ENCODE results near the gene TSSK6.

Gene TSSK6

DNA sequence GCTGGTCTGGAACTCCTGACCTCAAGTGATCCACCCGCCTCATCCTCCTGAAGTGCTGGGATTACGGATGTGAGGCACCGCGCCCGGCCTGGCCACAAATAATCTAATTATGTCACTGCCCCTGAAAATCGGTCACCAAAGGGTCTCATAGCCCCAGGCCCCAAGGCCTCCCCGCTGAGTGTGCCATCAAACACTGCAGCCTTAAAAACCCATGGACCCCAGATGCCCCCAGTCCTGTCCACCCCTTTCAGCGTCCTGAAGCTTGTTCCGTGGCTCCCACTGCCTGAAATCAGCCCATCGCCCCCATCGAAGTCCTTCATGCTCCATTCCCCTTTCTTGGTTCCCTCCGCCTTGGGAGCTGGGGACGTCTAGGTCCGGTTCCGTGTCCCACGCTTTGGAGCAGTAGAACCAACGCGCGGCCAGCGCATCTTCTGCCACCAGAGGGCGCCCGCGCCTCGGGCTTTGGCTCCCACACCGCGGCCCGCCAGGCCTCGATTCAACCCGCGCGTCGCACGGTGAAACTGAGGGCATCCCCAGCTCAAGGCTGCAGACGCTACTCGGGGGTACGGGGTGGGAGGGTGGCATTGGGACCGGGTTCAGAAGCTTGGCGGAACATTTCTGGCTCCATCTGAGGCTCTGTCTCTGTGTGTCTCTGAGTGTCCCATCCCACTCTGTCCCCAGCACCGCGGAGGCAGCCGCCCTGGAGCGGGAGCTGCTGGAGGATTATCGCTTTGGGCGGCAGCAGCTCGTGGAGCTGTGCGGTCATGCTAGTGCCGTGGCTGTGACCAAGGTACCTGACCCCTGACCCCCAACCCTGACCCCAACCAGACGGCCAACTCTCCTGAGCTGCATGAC, 16.8 kb upstream of the TSSK6 start:
- peak; percentile 70 to 91 (median 81) for DNase-seq (ENCODE audit: low read depth in 4 of 4, low spot score in 1 of 4)

DNA sequence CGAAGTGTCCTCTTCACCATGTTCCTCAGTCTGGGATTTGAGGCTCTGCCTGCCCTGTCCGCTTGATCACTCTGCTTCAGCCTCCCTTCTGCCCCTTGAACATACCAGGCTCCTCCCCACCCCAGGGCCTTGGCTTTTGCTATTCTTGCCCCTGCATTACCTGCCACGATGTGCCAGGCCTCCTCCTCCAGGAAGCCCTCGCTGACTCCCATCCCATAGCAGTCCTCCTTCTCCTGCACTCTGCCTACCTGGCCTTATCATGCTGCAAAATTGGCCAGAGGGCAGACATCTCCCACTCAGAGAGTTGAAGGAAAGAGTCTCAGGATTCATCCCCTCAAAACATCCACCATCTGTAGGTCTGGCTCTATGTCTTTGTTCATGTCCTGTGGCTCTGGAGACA, 15.5 kb upstream of the TSSK6 start:
- no peak for DNase-seq (ENCODE audit: low read depth in 4 of 4, low spot score in 1 of 4)

DNA sequence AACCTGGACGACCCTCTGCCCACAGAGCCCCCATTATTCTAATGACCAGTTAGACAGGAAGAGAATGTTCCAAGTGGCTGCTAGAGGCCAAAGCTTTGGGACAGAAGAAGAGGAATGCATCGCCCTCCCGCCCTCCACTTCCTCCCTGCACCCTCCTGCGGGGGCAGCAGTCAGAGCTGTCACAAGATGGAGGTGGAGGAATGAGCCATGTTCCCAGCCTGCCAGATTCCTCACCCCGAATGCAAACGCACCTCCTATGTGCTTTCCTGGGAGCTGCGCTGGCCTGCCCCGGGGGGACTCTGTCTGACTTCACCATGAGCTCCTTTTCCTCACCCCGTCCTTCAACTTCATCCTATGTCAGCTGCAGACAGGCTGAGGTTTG, 15.1 kb upstream of the TSSK6 start:
- no peak for DNase-seq (ENCODE audit: low read depth in 4 of 4, low spot score in 1 of 4)

DNA sequence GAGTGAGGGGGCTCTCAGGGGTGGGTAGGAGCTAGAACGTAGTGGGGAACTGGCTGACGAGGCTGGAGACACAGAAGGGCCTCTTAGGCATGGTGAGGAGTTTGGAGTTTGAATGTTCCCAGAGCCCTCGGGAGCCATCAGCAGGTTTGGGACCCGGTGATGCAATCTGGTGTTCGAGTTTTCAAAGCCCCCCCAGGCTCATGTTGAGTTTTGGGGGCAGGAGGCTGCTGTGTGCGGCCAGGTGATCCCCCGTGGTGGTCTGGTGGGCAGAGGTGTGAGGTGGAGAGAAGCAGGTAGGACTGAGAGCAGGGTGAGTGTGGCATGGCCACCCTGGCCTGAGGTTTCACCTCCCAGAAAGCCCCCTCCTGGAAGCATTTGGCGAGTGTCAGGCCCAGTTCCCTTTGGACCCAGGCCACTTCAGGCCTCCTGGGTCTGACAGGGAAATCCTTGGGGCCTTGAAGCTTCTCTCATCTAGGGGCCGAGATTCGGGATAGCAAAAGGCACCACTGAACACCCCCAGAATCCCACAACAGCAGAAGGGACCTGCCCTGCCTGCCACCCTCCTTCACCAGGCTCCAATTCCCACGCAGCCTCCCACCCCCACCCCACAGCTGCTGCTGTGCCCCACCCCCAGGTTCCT, 14.6 kb upstream of the TSSK6 start:
- no peak for DNase-seq (ENCODE audit: low read depth in 4 of 4, low spot score in 1 of 4)

DNA sequence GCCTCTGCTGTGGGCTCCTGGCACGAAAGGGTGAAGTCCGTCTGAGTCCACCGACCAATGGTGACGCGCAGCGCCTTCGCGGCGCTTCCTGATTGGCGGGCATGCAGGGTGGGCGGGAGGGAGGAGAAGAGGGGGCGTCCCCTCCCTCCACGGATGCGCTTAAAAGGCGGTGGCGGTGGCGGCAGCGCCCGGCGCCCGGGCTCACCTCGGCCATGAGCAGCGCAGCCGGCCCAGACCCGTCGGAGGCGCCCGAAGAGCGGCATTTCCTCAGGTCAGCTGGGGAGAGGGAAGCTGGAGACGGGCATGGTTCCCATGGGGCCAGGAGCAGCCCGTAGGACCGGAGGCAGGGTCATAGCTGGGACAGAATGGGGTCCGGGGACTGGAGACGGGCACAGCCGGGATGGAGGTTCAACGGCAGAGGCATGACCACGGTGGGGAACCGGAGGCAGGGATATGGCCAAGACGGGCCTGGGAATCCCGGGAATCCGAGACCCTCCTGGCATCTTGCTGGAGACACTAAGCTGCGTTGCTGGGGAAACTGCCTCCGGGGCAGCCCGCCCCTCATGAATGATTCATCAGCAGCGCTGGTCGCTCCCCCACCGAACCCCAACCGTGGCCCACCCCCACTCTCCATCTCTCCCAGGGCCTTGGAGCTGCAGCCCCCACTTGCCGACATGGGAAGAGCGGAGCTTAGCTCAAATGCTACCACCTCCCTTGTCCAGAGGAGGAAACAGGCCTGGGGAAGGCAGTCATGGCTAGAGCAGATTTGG, 13.6 kb upstream of the TSSK6 start, which contains the start of gene YJEFN3:
Gene YJEFN3 (plus strand): TSS at position 191 of the 770 bp plus-strand sequence. CDS start 22 bp downstream, at position 213.
- no peak for DNase-seq (ENCODE audit: low read depth in 4 of 4, low spot score in 1 of 4)

DNA sequence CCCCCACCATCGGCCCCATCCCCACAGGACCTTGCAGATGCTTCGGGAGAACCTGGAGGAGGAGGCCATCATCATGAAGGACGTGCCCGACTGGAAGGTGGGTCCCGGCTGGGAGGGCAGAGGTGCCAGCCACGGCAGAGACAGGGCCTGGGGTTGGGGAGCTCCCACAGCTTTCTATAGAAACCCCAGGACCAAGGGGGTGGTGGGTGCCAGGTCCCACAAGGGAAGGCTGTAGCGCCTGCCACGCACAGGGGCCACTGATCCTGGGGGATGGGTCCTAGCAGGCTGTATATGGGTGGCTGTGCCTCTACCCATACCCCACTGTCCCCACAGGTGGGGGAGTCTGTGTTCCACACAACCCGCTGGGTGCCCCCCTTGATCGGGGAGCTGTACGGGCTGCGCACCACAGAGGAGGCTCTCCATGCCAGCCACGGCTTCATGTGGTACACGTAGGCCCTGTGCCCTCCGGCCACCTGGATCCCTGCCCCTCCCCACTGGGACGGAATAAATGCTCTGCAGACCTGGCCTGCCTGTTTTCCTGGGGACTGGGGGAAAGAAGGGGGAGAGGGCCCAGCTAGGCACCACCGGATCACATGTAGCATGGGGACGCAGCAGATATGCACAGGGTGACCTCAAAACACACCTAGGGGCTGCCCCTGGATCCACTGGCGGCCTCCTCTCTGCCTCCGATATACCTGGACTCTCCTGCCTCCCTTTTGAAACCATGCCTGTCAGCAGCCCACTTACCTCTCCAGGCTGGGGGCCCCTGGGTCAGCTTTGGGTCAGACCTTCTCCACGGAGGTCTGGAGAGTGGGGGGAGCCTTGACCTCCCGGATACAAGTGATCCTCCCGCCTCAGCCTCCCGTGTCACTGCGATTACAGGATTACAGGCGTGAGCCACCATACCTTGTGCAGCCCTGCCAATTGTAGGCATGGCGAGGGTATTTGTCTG, 12.6 kb upstream of the TSSK6 start:
- DNase-seq (ENCODE audit: low read depth in 4 of 4, low spot score in 1 of 4): no peak

DNA sequence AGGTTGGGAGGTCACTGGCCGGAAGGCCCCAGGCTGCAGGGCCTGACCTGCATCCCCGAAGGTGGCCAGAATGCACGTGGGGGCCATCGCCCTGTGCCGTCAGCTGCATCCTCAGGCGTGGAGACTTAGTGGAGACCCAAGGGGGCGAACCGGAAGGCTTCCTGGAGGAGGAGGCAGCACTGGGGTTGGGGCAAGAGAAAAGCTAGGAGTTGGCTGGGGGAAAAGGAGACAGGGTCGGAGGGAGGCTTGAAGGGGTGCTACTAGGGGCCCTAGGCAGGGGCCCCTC, 12.0 kb upstream of the TSSK6 start:
- DNase-seq (ENCODE audit: low read depth in 4 of 4, low spot score in 1 of 4): no peak

DNA sequence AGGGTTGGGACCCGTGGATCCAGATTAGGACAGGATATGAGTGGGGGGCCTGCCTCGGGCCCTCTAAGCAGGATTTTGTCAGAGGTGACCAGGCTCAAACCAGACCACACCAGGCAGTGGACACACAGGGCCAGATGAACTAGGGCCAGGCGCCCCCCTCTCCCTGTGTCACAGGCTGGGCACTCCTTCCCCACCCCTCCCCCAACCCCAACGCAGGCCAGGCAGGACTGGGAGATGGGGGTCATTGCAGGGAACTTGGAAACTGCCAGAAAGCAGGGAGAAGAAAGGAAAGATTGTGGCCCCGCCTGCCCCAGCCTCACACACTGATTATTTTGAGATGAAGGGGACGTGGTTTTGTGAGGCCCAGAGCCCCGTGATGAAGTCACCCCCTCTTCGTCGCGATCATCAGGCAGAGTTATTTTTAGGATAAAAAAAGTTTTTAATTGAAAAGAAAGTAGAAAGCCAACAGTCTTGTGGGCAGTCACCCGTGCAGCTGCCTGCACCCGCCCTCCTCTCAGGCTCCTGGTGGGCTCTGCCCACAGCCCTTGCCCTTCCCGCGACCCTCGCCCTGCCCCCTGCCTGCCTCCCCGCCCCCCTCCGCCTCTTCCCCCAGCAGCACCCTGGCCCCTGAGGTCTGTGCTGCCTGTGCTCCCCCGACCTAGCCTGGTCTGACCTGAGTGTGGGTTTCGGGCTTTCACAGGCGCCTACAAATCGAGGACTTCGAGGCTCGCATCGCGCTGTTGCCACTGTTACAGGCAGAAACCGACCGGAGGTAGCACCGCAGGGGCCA, 11.4 kb upstream of the TSSK6 start:
- DNase-seq (ENCODE audit: low read depth in 4 of 4, low spot score in 1 of 4): no peak

DNA sequence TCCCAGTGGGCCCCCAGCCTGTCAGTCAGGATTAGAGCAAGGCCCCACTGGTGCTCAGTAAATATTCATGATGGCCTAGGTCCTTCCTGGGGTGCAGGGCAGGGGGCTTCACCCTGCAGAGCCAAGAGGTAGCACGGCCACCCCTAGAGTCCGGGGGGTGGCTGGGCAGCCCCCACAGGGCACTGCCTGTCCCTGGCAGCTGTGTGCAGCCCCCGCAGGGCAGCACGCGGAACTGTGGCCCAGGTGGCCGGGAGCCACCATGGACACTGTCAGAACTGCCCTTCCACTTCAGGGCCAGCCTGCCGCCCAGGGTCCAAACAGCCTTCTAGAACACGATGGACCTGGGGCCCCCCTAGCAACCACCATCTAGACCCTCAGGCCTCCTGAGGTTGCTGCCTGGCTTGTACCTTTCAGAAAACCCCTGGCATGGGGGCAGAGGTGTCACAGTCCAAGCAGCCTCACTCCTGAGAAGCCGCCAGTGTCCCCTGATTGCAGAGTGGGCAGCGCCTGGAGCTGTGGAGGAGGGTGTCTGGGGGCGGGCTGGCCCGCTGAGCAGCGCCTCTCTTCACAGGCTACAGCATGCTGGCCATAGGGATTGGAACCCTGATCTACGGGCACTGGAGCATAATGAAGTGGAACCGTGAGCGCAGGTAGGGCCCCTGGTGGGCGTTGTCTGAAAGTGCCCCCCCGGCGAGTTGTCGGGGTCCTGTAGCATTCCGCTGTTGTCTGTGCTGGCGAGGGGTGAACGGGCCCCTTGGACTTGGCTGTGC, 10.4 kb upstream of the TSSK6 start:
- DNase-seq (ENCODE audit: low read depth in 4 of 4, low spot score in 1 of 4): no peak

DNA sequence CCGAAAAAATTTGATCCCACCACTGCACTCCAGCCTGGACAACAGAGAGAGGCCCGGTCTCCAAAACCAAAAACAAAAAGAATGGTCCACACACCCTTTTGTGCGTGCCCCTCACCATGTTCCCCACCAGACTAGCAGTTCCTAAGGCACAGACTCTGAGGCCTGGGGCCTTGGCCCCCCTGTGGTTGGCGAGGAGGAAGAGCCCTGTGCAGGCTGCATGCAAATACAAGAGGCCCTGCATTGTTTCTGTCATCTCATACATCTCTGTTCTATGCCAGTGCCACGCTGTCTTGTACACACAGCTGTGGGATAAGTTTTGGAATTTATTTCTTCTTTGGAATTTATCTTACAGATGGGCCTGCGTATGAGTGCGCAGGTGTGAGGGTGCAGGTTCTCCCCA, 8.7 kb upstream of the TSSK6 start:
- DNase-seq (ENCODE audit: low read depth in 4 of 4, low spot score in 1 of 4): no peak

DNA sequence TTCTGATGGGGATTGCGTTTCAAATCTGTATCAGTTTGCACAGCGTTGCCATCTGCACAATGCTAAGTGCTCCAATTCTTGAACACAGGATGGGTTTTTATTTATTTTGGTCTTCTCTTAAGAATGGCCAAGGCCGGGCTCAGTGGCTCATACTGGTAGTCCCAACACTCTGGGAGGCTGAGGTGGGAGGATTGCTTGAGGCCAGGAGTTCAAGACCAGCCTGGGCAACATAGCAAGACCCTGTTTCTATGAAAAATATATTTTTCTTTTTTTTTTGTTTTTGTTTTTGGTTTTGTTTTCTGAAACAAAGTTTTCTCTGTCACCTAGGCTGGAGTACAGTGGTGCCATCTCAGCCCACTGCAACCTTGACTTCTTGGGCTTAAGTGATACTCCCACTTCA, 7.8 kb upstream of the TSSK6 start:
- DNase-seq (ENCODE audit: low read depth in 4 of 4, low spot score in 1 of 4): no peak

DNA sequence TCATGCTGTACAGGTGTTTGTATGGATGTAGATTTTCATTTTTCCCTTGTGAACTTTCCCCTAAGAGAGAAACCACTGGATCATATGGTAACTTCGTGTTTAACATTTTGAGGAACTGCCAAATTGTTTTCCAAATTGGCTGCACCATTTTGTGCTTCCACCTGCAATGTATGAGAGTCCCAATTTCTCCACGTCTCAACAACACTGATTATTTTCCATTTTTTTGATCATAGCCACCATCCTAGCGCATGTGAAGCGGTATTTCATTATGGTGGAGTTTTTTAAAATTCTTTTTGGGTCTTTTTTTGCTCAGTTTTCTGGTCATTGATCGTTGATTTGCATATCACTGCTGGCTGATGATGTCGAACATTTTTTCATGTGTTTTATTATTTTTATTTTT, 5.6 kb upstream of the TSSK6 start:
- DNase-seq (ENCODE audit: low read depth in 4 of 4, low spot score in 1 of 4): no peak

DNA sequence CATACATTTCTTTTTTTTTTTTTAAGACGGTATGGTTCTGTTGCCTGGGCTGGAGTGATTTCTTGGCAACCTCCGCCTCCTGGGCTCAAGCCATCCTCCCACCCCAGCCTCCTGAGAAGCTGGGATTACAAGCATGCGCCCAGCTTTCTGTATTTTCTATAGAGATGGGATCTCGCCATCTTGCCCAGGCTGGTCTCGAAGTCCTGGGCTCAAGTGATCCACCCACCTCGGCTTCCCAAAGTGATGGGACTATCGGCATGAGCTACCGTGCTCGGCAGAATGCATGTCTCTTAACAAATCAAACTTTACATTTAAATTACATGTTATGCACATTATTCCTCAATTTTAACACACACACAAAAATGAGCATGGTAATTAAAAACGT, 1.9 kb upstream of the TSSK6 start:
- no peak for DNase-seq (ENCODE audit: low read depth in 4 of 4, low spot score in 1 of 4)

DNA sequence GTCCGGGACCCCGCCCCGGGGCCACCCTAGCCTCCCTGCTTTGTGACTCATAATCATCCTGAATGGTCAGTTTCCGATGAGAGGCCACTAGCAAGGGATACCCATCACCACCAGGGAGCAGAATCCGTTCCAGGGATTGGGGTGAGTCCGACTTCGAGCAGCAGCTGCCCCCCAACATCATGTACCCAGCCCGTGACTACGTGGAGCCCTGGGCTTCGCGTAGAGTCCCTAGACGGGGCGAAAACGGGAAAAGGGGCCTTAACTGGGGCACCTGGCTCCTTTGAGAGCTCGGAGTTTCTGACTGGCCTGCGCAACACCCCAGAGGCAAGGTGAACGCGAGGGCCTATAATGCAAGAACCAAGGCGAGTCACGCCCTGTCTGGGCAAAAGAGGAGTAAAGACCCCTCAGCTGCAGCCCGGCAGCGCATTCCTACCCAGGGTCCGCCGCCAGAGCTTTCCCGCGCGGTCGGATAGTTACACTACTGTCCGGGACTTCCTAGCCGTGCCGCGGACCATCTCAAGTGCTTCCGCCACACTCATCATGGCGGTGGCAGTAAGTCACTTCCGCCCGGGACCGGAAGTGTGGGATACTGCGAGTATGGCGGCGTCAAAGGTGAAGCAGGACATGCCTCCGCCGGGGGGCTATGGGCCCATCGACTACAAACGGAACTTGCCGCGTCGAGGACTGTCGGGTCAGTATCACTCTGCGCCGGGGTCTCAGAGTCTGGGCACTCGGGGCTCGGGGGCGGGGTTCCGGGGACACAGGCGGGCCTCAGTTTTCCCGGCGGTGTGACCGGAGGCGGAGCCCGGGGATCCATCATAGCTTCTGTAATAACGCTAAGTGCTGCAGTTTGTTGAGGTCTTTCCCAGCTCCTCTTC, 533 bp upstream of the TSSK6 start, which contains the start of gene NDUFA13:
Gene NDUFA13 (plus strand): TSS at position 584 of the 878 bp plus-strand sequence. CDS start 14 bp downstream, at position 598.
- DNase-seq (ENCODE audit: low read depth in 4 of 4, low spot score in 1 of 4): peak; percentile 81 to 95 (median 86)

DNA sequence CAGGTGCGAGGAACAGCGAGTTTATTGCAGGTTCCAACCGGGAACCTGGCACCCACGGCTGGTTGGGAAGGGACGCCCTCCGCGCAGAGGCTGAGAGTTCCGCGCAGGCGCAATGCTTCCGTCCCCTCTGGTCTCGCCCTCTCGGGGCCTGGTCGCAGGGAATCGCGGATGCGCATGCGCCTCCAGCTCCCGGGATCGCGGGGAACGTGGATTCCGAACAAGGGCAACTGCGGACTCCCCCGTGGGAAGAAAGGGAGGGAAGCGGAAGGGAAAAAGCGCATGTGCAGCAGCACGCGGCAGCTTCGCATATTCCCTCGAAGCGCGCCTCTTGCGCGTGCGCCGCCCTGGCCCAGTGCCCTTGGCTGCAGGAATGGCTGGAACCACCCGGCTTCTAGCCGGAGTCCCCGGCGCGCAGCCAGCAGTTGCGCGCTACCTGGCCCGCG, 1.1 kb downstream of the TSSK6 start:
- no peak for DNase-seq (ENCODE audit: low read depth in 4 of 4, low spot score in 1 of 4)

DNA sequence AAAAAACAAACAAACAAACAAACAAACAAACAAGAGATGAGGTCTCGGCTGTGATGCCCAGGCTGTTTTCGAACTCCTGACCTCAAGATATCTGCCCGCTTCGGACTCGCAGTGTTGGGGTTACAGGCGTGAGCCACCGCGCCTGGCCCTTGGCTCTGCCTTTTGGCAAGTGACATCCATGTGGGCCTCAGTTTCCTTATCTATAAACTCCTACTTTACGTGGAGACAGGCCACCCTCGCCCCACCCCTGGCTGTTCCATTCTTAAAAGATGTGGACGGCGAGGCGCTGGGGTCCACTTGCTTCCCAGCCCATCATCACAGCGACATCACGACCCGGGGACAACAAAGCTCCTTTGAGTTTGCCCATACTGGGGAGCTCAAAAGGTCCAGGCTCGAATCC, 1.7 kb downstream of the TSSK6 start:
- DNase-seq (ENCODE audit: low read depth in 4 of 4, low spot score in 1 of 4): no peak

DNA sequence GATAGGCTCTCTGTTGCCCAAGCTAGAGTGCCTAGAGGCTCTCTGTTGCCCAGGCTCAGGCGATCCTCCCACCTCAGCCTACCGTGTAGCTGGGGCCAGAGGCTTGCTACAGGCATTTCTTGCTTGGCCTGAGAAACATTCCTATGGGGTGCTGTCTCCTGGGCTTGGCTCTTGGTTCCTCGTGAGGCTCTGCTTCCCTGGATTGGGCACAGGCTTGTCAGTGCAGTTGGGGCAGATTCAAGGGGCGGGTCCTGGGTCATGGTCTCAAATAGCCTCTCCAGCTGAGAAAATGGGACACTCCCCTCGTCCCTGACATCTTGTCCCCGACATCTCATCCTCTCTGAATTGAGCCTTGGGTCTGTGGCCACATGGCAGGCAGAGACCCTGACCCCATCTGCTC, 4.9 kb downstream of the TSSK6 start:
- no peak for DNase-seq (ENCODE audit: low read depth in 4 of 4, low spot score in 1 of 4)

DNA sequence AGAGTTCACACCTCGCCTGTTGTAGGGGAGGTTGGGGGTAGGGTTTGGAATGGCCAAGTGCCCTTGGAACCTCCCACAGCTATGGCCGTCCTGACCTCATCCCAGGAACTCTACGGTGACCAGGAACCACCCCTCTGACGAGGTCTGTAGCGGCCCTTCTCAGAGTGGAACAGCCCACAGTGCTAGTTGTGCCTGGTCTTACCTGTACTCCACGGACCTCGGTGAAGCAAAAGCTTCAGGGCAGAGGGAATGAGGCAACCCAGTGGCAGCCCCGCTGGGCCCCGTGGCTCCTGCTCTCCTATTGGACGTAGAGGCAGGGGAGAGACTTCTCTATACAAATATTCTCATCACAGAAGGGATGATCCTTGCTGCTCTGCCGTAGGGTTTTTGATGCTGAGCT, 7.1 kb downstream of the TSSK6 start:
- no peak for DNase-seq (ENCODE audit: low read depth in 4 of 4, low spot score in 1 of 4)
